OCI-LY7 (cell line): ENCODE results near the gene ABCC11. TPM values are rescaled to one million over a fixed set of nuclear protein-coding genes. Genes with fewer than 3 reads are reported as not detected.

Experiments used
- BruUV-seq: library from RNA; stranded (reverse); fragments of 400-500 nt; replicated peaks from 2 replicates; lab custom pipeline; 2021; lab: Mats Ljungman, UMichigan
- CTCF ChIA-PET: fragments of 300-600 bp; sonication (Branson Sonifier 250); formaldehyde crosslinking; loops from one replicate; lab custom pipeline; 2022; ENCODE audit warnings: antibody characterized with exemption; ENCODE audit not compliant: unreplicated experiment; lab: Charles Lee
- POLR2A ChIA-PET: fragments of 300-600 bp; sonication (Branson Sonifier 250); formaldehyde crosslinking; loops from one replicate; lab custom pipeline; 2022; ENCODE audit warnings: antibody characterized with exemption; lab: Charles Lee
- DNase-seq: peaks from one replicate; pipeline ENCODE4 v3.0.0-alpha.2; 2015; ENCODE audit warnings: low spot score
- H2AFZ ChIP-seq: fragments of 200-600 bp; sonication (generic), shearing (Covaris generic); 2 replicates; pipeline ENCODE4 v1.6.1; 2014; ENCODE audit warnings: mild to moderate bottlenecking, antibody characterized with exemption, low read length, moderate library complexity
- H3K27ac ChIP-seq: fragments of 200-600 bp; sonication (generic); 2 replicates; pipeline ENCODE4 v1.5.1; 2014; ENCODE audit warnings: mixed run types, low read depth, mild to moderate bottlenecking, moderate library complexity, low read length, inconsistent platforms; ENCODE audit not compliant: poor library complexity, severe bottlenecking
- H3K36me3 ChIP-seq: fragments of 200-600 bp; sonication (generic); 2 replicates; pipeline ENCODE4 v1.6.1; 2014; ENCODE audit warnings: mild to moderate bottlenecking, antibody characterized with exemption, low read length, moderate library complexity, mixed read lengths; ENCODE audit not compliant: insufficient read depth
- H3K4me1 ChIP-seq: fragments of 200-600 bp; sonication (generic); 2 replicates; pipeline ENCODE4 v1.5.1; 2014; ENCODE audit warnings: mild to moderate bottlenecking, low read length; ENCODE audit not compliant: insufficient read depth, poor library complexity, severe bottlenecking
- H3K4me2 ChIP-seq: fragments of 200-600 bp; sonication (generic); 2 replicates; pipeline ENCODE4 v1.6.1; 2014; ENCODE audit warnings: mild to moderate bottlenecking, low read length
- H3K4me3 ChIP-seq: fragments of 200-600 bp; sonication (generic); 2 replicates; pipeline ENCODE4 v1.5.1; 2014; ENCODE audit warnings: mild to moderate bottlenecking, low read depth, low read length; ENCODE audit not compliant: poor library complexity, severe bottlenecking
- H3K79me2 ChIP-seq: fragments of 200-600 bp; sonication (generic); 2 replicates; pipeline ENCODE4 v1.6.1; 2016; ENCODE audit warnings: low read depth, mild to moderate bottlenecking, low read length, moderate library complexity, mixed read lengths; ENCODE audit not compliant: insufficient read depth
- H3K9me2 ChIP-seq: fragments of 200-600 bp; sonication (generic); 2 replicates; pipeline ENCODE4 v1.6.1; 2016; ENCODE audit warnings: mild to moderate bottlenecking, low read length, mixed read lengths; ENCODE audit not compliant: insufficient read depth
- H3K9me3 ChIP-seq: fragments of 200-600 bp; sonication (generic); 2 replicates; pipeline ENCODE4 v1.6.1; 2014; ENCODE audit warnings: mild to moderate bottlenecking, mixed run types, low read length, mixed read lengths
- H4K20me1 ChIP-seq: fragments of 200-600 bp; sonication (generic); 2 replicates; pipeline ENCODE4 v1.6.1; 2014; ENCODE audit warnings: mild to moderate bottlenecking, antibody characterized with exemption, low read length, moderate library complexity, mixed read lengths; ENCODE audit not compliant: insufficient read depth
- CTCF ChIP-seq: fragments of 200-600 bp; sonication (generic); conservative IDR thresholded peaks from 2 replicates; pipeline ENCODE4 v1.5.1; 2014; ENCODE audit warnings: mild to moderate bottlenecking, antibody characterized with exemption, low read length, moderate library complexity, mixed read lengths
- EZH2phosphoT487 ChIP-seq: fragments of 200-600 bp; sonication (generic); IDR thresholded peaks from 2 replicates; pipeline ENCODE4 v1.6.1; 2018; ENCODE audit warnings: low read depth, borderline replicate concordance, mild to moderate bottlenecking, mixed run types, antibody characterized with exemption, low read length, moderate library complexity, mixed read lengths
- intact Hi-C: fragments of 100-400 bp; cut with micrococcal nuclease; formaldehyde crosslinking; loops from one replicate; pipeline ENCODE4 v1.10.0; 2022; ENCODE audit not compliant: unreplicated experiment
- total RNA-seq, 2 experiments: library from RNA; depleted of rRNA in 1 of 2; stranded (reverse); fragments of >200 nt in 1 of 2; shearing (Covaris generic) in 1 of 2; gene quantifications; 2 replicates each; pipeline ENCODE4 v1.2.3, GENCODE V29; 2014 to 2022

ABCC11 gene
- total RNA-seq, 2 experiments from 2014 or later = 0.10 TPM; not detected in 1

- H3K9me3 ChIP-seq = no peaks in the 10 kb centered on the region
- ChIA-PET POLR2A (interaction anchor here (0.6 kb wide), 1 partner anchor 1385 kb away, joined by 3 read pairs; no protein-coding TSS in a partner anchor), CTCF (no interaction called here)
- H3K9me2 ChIP-seq = no peaks in the 10 kb centered on the region
- no peaks in the 10 kb centered on the region for H3K36me3 ChIP-seq
- H3K27ac ChIP-seq = no peak overlapping the region
- no TSS peak for BruUV-seq
- H3K79me2 ChIP-seq = no peaks in the 10 kb centered on the region
- no peaks in the 10 kb centered on the region for H4K20me1 ChIP-seq
- no peak overlapping the region for H3K4me3 ChIP-seq
- intact Hi-C loops = no loop called here
- no peak overlapping the region for H3K4me2 ChIP-seq
- DNase-seq = no peak
- TF ChIP-seq CTCF (no peak), EZH2phosphoT487 (no peak)
- H2AFZ ChIP-seq = no peak overlapping the region
- H3K4me1 ChIP-seq = no peaks in the 10 kb centered on the region
Observed at GRCh38 chr16:48139517-48139916, 107.8 kb downstream of the ABCC11 start.

GRCh38 chr16:48138543-48138942 lies 108.8 kb downstream of the ABCC11 start:
- POLR2A ChIA-PET = no interaction called here

More at GRCh38 chr16:48138543-48138942, 108.8 kb downstream of the ABCC11 start:
- no peaks in the 10 kb centered on the region for H3K36me3 ChIP-seq
- intact Hi-C loops = no loop called here
- no peak overlapping the region for H2AFZ ChIP-seq
- CTCF ChIA-PET = no interaction called here
- no peaks in the 10 kb centered on the region for H3K9me3 ChIP-seq
- H3K9me2 ChIP-seq = no peaks in the 10 kb centered on the region
- no TSS peak for BruUV-seq
- H3K4me1 ChIP-seq = no peaks in the 10 kb centered on the region
- H3K27ac ChIP-seq = no peak overlapping the region
- H3K4me2 ChIP-seq = no peak overlapping the region
- H3K79me2 ChIP-seq = no peaks in the 10 kb centered on the region
- H4K20me1 ChIP-seq = no peaks in the 10 kb centered on the region
- H3K4me3 ChIP-seq = no peak overlapping the region
- no peak for DNase-seq
- TF ChIP-seq CTCF (no peak), EZH2phosphoT487 (no peak)
